C4-2B (cell line): ENCODE data around the gene LRRC4.

Experiments used
- H3K27ac ChIP-seq: fragments of 450-650 bp; 2 replicates; pipeline ENCODE4 v1.5.1; 2017
- CTCF ChIP-seq: fragments of 450-650 bp; conservative IDR thresholded peaks from 2 replicates; pipeline ENCODE4 v1.5.1; 2017; ENCODE audit warnings: mild to moderate bottlenecking
- ZFX ChIP-seq: fragments of 450-650 bp; IDR thresholded peaks from 2 replicates; pipeline ENCODE4 v1.6.1; 2017

The LRRC4 gene

GRCh38 chr7:128074736-128075135, 43.5 kb upstream of the LRRC4 start:
- no peak overlapping the region for H3K27ac ChIP-seq
- TF ChIP-seq ZFX (no peak), CTCF (no peak)

- TF ChIP-seq ZFX (no peak), CTCF (no peak)
- no peak overlapping the region for H3K27ac ChIP-seq
Measured at GRCh38 chr7:128074336-128074735, 43.1 kb upstream of the LRRC4 start.

GRCh38 chr7:128073671-128074310, 42.6 kb upstream of the LRRC4 start:
- H3K27ac ChIP-seq, result no peak overlapping the region
- TF ChIP-seq CTCF, result no peak
- no peak for TF ChIP-seq ZFX

- TF ChIP-seq ZFX (no peak), CTCF (no peak)
- no peak overlapping the region for H3K27ac ChIP-seq
Measured at GRCh38 chr7:128071801-128072200, 40.6 kb upstream of the LRRC4 start.

GRCh38 chr7:128071376-128071775, 40.1 kb upstream of the LRRC4 start:
- TF ChIP-seq CTCF (no peak), ZFX (no peak)

GRCh38 chr7:128069373-128070364, 38.4 kb upstream of the LRRC4 start:
- no peak overlapping the region for H3K27ac ChIP-seq
- no peak for TF ChIP-seq ZFX
- TF ChIP-seq CTCF, result no peak

More at GRCh38 chr7:128071376-128071775, 40.1 kb upstream of the LRRC4 start:
- H3K27ac ChIP-seq, result no peak overlapping the region

GRCh38 chr7:128068785-128069184, 37.5 kb upstream of the LRRC4 start:
- TF ChIP-seq ZFX (no peak), CTCF (no peak)
- H3K27ac ChIP-seq, result no peak overlapping the region
